Neural cell (in vitro differentiated cells): ENCODE data around the gene TBPL2. TPM values are rescaled to one million over a fixed set of nuclear protein-coding genes. Genes with fewer than 3 reads are reported as not detected.

Experiments
- H2AFZ ChIP-seq: fragments of 200-600, 300-800 bp; sonication (generic), shearing (Covaris generic); 2 replicates; pipeline ENCODE4 v1.6.0; 2014; ENCODE audit warnings: low read depth, mild to moderate bottlenecking, antibody characterized with exemption, low read length, moderate library complexity
- H3F3A ChIP-seq: fragments of 200-600 bp; shearing (Covaris generic); 2 replicates; pipeline ENCODE4 v1.6.1; 2016; ENCODE audit warnings: mild to moderate bottlenecking, moderate library complexity, mixed read lengths, antibody characterized with exemption, low read length; ENCODE audit not compliant: insufficient read depth, poor library complexity, severe bottlenecking
- H3K27ac ChIP-seq: fragments of 200-600, 300-800 bp; sonication (generic), shearing (Covaris generic); 2 replicates; pipeline ENCODE4 v1.5.1; 2014; ENCODE audit warnings: mild to moderate bottlenecking, low read length, moderate library complexity
- H3K27me3 ChIP-seq: fragments of 300-800, 200-600 bp; sonication (generic), shearing (Covaris generic); 2 replicates; pipeline ENCODE4 v1.6.0; 2014; ENCODE audit warnings: mild to moderate bottlenecking, low read depth, low read length, moderate library complexity; ENCODE audit not compliant: insufficient read depth
- H3K36me3 ChIP-seq: fragments of 300-800, 200-600 bp; sonication (generic), shearing (Covaris generic); 2 replicates; pipeline ENCODE4 v1.5.1; 2014; ENCODE audit warnings: mild to moderate bottlenecking, antibody characterized with exemption, low read length, moderate library complexity; ENCODE audit not compliant: insufficient read depth
- H3K4me2 ChIP-seq: fragments of 300-800, 200-600 bp; sonication (generic), shearing (Covaris generic); 2 replicates; pipeline ENCODE4 v1.6.0; 2014; ENCODE audit warnings: mild to moderate bottlenecking, low read length
- H3K4me3 ChIP-seq: fragments of 300-800, 200-600 bp; sonication (generic), shearing (Covaris generic); 2 replicates; pipeline ENCODE4 v1.5.1; 2014; ENCODE audit warnings: mild to moderate bottlenecking, low read length, moderate library complexity
- H3K79me2 ChIP-seq: fragments of 200-600 bp; shearing (Covaris generic); replicated peaks from 2 replicates; pipeline ENCODE4 v1.6.0; 2014; ENCODE audit warnings: mild to moderate bottlenecking, low read length, moderate library complexity; ENCODE audit not compliant: insufficient read depth
- H3K9ac ChIP-seq: fragments of 300-800, 200-600 bp; sonication (generic), shearing (Covaris generic); 2 replicates; pipeline ENCODE4 v1.6.1; 2016; ENCODE audit warnings: mild to moderate bottlenecking, low read length, mixed read lengths
- H3K9me2 ChIP-seq: fragments of 200-600 bp; shearing (Covaris generic); 2 replicates; pipeline ENCODE4 v1.6.1; 2016; ENCODE audit warnings: mild to moderate bottlenecking, low read length, mixed read lengths; ENCODE audit not compliant: insufficient read depth
- H3K9me3 ChIP-seq: fragments of 200-600, 300-800 bp; sonication (generic), shearing (Covaris generic); 2 replicates; pipeline ENCODE4 v1.6.1; 2016; ENCODE audit warnings: mild to moderate bottlenecking, mixed run types, low read length, moderate library complexity, mixed read lengths
- H4K20me1 ChIP-seq: fragments of 200-600 bp; shearing (Covaris generic); 2 replicates; pipeline ENCODE4 v1.6.1; 2016; ENCODE audit warnings: mild to moderate bottlenecking, mixed run types; ENCODE audit not compliant: insufficient read depth
- CTCF ChIP-seq: fragments of 450-650 bp; IDR thresholded peaks from 2 replicates; pipeline ENCODE4 v1.5.1; 2014; ENCODE audit warnings: antibody characterized with exemption, mild to moderate bottlenecking, moderate library complexity; ENCODE audit not compliant: poor library complexity, severe bottlenecking
- EP300 ChIP-seq: fragments of 450-650 bp; conservative IDR thresholded peaks from 2 replicates; pipeline ENCODE4 v1.6.1; 2014; ENCODE audit warnings: antibody characterized with exemption, mild to moderate bottlenecking, moderate library complexity; ENCODE audit not compliant: poor library complexity, severe bottlenecking
- EZH2 ChIP-seq: fragments of 200-600, 300-800 bp; shearing (Covaris generic), sonication (generic); IDR thresholded peaks from 2 replicates; pipeline ENCODE4 v1.6.1; 2014; ENCODE audit warnings: antibody characterized with exemption, low read length, borderline replicate concordance, mild to moderate bottlenecking; ENCODE audit not compliant: insufficient read depth, poor library complexity, severe bottlenecking
- MXI1 ChIP-seq: fragments of 450-650 bp; conservative IDR thresholded peaks from 2 replicates; pipeline ENCODE4 v1.6.1; 2014; ENCODE audit warnings: antibody characterized with exemption, mild to moderate bottlenecking; ENCODE audit not compliant: poor library complexity, severe bottlenecking
- POLR2AphosphoS5 ChIP-seq: IDR thresholded peaks from 2 replicates; pipeline ENCODE4 v1.6.1; 2012
- RAD21 ChIP-seq: fragments of 450-650 bp; conservative IDR thresholded peaks from 2 replicates; pipeline ENCODE4 v1.6.1; 2014; ENCODE audit warnings: antibody characterized with exemption, mild to moderate bottlenecking, moderate library complexity
- REST ChIP-seq: IDR thresholded peaks from 2 replicates; pipeline ENCODE4 v1.6.1; 2012; ENCODE audit warnings: borderline replicate concordance
- SMC3 ChIP-seq: fragments of 450-650 bp; conservative IDR thresholded peaks from 2 replicates; pipeline ENCODE4 v1.6.1; 2014; ENCODE audit warnings: antibody characterized with exemption, mild to moderate bottlenecking, moderate library complexity; ENCODE audit not compliant: poor library complexity
- TAF1 ChIP-seq: IDR thresholded peaks from 2 replicates; pipeline ENCODE4 v1.6.1; 2012; ENCODE audit warnings: low read depth
- polyA plus RNA-seq: library from polyadenylated mRNA; depleted of rRNA; stranded (reverse); fragments of >200 nt; gene quantifications from 2 replicates; pipeline ENCODE4 v1.2.3, GENCODE V29; 2014

The TBPL2 gene
- polyA plus RNA-seq, 1 donor from 2014 or later = not detected

GRCh38 chr14:55446127-55446736 is 5.8 kb upstream of the TBPL2 start:
- Histone ChIP-seq H3K79me2 (no peaks in the 10 kb centered on the region), H3F3A (no peaks in the 10 kb centered on the region), H3K9me2 (no peaks in the 10 kb centered on the region), H3K27ac (no peak overlapping the region), H3K27me3 (no peaks in the 10 kb centered on the region), H3K9me3 (no peaks in the 10 kb centered on the region), H3K36me3 (no peaks in the 10 kb centered on the region), H4K20me1 (no peaks in the 10 kb centered on the region), H3K9ac (no peak overlapping the region), H2AFZ (no peak overlapping the region), H3K4me2 (no peak overlapping the region), H3K4me3 (no peak overlapping the region)
- TF ChIP-seq EZH2 (no peak), TAF1 (no peak), REST (no peak), MXI1 (no peak), CTCF (peak; percentile 70), SMC3 (peak; percentile 69), RAD21 (peak; percentile 64)

GRCh38 chr14:55441286-55441685 is 870 bp upstream of the TBPL2 start:
- Histone ChIP-seq H3K4me2 (no peak overlapping the region), H4K20me1 (no peaks in the 10 kb centered on the region), H3K9ac (no peak overlapping the region), H3K36me3 (no peaks in the 10 kb centered on the region), H3K9me3 (no peaks in the 10 kb centered on the region), H3K27ac (no peak overlapping the region), H3K27me3 (no peaks in the 10 kb centered on the region), H3K9me2 (no peaks in the 10 kb centered on the region), H3K4me3 (no peak overlapping the region), H2AFZ (no peak overlapping the region), H3F3A (no peaks in the 10 kb centered on the region), H3K79me2 (no peaks in the 10 kb centered on the region)
- TF ChIP-seq MXI1 (no peak), REST (no peak), TAF1 (no peak), POLR2AphosphoS5 (no peak), SMC3 (no peak), EZH2 (no peak), RAD21 (no peak), EP300 (no peak), CTCF (no peak)
